HG03139 (cell line): ENCODE measurements around the gene GANAB.
"Not testable (repeated sequence)": the region's sequence is repeated elsewhere in the genome, so short reads cannot be mapped to it uniquely, and the experiment has no call there.

ENCODE experiments used
- ATAC-seq: cut with Tn5 transposase; IDR thresholded peaks from one replicate; pipeline ENCODE4 v1.9.1; 2021; ENCODE audit not compliant: unreplicated experiment

Gene GANAB

GRCh38 chr11:62645946-62646824 lies at the start of gene GANAB:
GANAB (minus strand) TSS chr11:62646613; CDS start chr11:62646599, 14 bp downstream.
- ATAC-seq: peak; percentile 93

GRCh38 chr11:62694455-62695167 lies 48.2 kb upstream of the GANAB start:
- ATAC-seq: no peak

- ATAC-seq: not testable (repeated sequence)
Measured at GRCh38 chr11:62693624-62694023, 47.2 kb upstream of the GANAB start.

GRCh38 chr11:62689421-62690183 lies 43.2 kb upstream of the GANAB start, which contains the start of gene LRRN4CL:
LRRN4CL (minus strand) TSS chr11:62689530; CDS start chr11:62688508, 1,022 bp downstream.
- ATAC-seq: no peak

- ATAC-seq: no peak
Measured at GRCh38 chr11:62688491-62688890, 42.1 kb upstream of the GANAB start.

- no peak for ATAC-seq
Measured at GRCh38 chr11:62687508-62688396, 41.3 kb upstream of the GANAB start.

- ATAC-seq: no peak
Measured at GRCh38 chr11:62682518-62682917, 36.1 kb upstream of the GANAB start.

GRCh38 chr11:62680825-62681240 lies 34.4 kb upstream of the GANAB start:
- ATAC-seq: no peak

- ATAC-seq: peak; percentile 68
Measured at GRCh38 chr11:62678770-62679696, 32.6 kb upstream of the GANAB start, which contains the start of gene UBXN1. UBXN1 (minus strand) TSS chr11:62679073; CDS start chr11:62678923, 150 bp downstream.

GRCh38 chr11:62678433-62678769 lies 32.0 kb upstream of the GANAB start:
- no peak for ATAC-seq

- no peak for ATAC-seq
Measured at GRCh38 chr11:62677714-62678113, 31.3 kb upstream of the GANAB start.

- no peak for ATAC-seq
Measured at GRCh38 chr11:62677156-62677555, 30.7 kb upstream of the GANAB start.

- no peak for ATAC-seq
Measured at GRCh38 chr11:62676698-62677097, 30.3 kb upstream of the GANAB start.

GRCh38 chr11:62675415-62675814 lies 29.0 kb upstream of the GANAB start:
- not testable (repeated sequence) for ATAC-seq

GRCh38 chr11:62673196-62673525 lies 26.7 kb upstream of the GANAB start:
- ATAC-seq: no peak

- ATAC-seq: peak; percentile 46
Measured at GRCh38 chr11:62671608-62672389, 25.4 kb upstream of the GANAB start, which contains the start of the genes LBHD1 and UQCC3. LBHD1 (minus strand) TSS chr11:62672267; CDS start chr11:62670031, 2,236 bp downstream. UQCC3 (plus strand) TSS chr11:62671673; CDS start chr11:62671746, 73 bp downstream.

GRCh38 chr11:62671236-62671607 lies 24.8 kb upstream of the GANAB start:
- ATAC-seq: no peak

GRCh38 chr11:62669420-62670161 lies 23.2 kb upstream of the GANAB start:
- no peak for ATAC-seq
